LHCN-M2 (cell line): ENCODE results near the gene EFNA1. TPM values are rescaled to one million over a fixed set of nuclear protein-coding genes. Genes with fewer than 3 reads are reported as not detected.

Experiments used
- DNase-seq: peaks from one replicate; pipeline ENCODE4 v3.0.0-alpha.2; 2012; ENCODE audit warnings: low read depth
- total RNA-seq: library from RNA; depleted of rRNA; stranded (reverse); fragments of >200 nt; gene quantifications from 2 replicates; pipeline ENCODE4 v1.2.3, GENCODE V29; 2014

Gene EFNA1
- total RNA-seq, 1 experiment from 2014 or later: 0.23 TPM

DNA sequence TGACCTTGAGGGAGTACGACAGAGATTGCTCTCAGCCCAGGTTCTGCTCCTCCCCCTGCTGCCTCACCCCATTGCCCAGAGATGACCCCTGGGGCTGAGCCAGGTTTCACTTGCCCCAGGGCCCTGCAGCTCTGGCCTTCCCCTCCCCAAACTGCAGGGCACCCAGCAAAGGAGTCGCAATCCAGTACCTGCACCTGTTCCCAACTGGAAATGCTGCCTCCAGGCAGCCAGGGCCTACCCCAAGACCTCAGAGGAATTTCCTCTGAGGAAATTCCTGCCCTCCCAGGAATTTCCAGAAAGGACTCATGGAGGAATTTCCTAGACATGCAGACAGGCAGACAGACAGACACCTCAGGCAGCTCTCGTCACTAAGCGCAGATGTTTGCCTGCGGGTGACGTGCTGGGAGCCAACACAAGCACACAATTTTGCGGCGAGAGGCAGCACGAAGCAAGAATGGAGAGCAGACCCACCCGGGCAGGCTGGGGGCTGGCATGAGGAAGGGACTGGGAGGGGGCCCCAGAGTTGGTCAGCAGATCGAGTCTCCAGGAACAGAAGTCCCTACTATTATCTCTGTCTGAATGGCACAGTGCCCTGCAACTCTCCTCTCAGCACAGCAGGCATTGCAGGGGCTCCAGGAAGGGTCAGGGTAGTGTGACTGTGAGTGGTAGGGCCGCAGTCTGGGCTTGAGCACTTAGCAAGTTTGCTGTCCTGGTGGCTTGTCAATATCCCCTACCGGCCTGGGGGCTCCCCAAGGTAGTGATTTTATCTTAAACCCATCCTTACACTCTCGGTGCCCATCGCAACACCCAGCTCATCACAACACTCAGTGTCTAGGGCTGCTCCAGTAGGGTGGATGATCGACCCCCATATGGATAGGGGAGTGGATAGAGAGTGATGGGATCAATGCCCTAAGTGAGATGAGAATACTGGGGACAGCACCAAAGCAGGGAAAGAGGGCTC is 2.9 kb upstream of the EFNA1 start:
- no peak for DNase-seq

DNA sequence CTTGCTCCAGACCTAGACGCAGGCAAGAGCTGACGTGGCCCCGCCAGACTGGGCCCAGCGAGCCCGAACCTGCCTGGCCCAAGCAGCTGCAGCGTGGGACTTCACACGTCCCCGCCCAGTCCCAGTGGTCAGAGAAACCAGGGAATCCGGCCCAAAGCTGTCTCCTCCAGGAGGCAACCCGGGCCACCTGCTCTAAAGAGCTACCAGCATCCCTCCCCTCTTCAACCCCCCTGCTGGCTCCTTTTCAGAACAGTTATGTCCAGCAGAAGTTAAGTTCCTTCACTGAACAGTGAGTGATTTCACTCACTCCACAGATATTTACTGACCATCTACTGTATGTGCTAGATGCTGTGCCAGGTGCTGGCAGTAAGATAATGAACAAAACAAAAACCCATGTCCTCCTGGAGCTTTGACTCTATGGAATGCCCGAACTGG is 2.1 kb upstream of the EFNA1 start:
- no peak for DNase-seq

DNA sequence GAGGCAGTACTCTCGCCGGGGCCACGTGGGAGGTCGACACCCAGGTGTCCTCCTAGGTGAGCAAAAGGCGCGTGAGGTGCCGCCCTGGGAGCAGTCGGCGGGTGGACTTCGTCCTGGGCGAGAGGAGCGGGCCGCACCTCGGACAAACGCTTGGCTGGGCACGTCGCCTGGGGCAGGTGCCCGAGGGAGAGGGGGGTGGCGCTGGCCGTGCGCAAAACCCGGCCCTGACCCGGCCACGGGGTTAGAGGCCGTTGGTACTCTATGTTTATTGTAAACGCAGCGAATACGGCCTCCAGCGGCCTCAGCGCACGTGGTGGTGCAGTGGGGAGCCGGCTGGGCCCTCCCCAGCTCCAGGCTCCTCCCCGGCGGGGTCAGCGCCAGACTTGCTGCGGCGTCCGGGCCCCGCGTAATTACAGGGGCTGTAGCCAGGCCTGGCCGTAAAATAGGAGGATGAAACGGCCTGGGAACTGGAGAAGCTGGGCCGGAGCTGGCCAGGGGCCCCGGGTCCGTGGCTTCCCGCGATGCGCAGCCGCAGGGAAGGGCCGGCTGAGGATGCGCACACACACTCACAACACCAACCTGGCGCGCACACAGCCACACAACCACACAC is 1.6 kb upstream of the EFNA1 start:
- no peak for DNase-seq

DNA sequence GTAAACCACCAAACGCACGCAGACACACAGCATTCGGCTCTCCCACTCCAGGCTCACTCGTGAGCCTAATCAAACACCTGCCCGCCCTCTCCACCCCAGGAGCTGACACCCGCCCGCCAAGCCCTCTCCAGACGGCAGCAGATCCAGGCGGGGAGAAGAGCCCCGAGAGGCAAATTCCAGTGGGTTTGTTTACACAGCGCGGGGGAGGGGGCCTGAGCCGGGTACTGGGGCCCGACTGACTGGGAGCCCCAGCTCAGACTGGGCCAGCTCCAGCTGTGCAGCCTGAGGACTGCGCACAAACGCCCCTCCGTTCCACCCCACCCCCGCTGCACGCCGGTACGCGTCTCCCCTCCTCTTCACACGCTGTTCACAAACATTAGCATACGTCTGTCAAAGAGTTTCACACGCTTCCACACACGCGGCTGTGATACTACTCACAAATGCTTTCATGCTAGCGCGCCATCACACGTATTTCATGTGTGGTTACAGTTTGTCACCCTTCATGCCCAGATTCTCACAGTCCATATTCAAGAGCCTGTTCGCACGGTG is 1.0 kb upstream of the EFNA1 start:
- DNase-seq: no peak

DNA sequence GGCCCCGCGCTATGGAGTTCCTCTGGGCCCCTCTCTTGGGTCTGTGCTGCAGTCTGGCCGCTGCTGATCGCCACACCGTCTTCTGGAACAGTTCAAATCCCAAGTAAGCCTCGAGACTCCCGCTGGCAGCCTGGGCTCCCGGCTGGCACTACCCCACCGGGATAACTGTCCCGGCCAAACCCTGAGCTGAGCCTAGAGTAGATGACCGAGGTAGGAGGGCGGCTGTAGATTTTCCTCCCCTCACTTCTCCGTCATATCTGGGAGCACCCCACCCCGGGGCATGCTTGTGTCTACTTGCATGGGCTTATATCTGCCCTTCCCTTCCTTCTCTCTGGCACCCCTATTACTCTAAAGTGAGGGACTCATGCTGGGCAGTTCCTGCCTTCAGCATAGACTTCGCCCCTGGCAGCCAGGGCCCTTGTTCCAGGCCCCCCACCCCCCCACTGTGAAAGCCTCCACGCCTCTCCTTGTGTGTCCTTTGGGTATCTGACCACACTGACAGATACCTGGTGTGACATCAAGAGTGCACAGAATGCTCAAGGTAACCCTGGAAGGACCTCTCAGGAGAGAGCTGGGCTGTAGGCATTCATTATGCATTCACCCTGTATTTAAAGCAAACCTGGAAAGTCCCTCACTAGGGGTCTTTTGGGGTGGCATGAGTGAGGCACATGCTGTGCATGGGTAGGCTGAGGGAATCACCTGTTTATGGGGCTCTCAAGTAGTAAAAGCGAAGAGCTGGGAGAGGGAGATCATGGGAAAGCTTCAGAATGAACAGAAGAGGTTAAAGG is 485 bp downstream of the EFNA1 start:
- no peak for DNase-seq

DNA sequence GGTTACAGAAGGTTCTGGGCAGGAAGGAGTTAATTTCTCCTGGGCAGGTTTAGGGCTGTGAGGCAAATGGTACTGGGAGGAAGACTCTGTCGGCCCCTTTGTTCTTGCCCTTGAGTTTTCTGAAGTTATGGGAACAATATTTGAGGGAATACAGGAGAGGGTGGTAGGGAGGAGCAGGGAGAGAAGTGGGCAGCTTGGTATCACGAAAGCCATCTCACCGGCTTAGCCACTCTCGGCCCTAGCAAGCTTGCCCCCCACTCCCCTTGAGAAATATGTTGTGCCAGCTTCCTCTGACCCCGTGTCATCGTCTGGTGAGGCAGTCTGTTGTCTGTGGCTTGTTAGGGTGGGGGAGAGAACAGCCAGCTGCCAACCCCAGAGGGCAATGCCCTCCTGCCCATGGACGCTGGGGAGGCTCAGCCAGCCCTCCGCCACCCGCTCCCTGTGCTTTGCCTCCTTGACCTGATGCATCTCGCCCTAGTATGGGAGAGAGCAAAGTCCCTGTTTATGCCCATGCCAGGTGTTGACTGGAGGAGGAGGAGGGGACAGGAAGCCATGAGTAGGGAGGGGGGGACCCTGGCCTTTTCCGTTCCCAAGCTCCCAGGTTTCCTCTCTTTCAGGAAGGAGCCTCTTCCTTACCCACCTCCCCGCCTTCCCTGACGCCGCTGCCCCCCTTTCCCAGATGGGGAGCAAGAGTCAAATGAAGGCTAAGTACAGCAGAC is 1.2 kb downstream of the EFNA1 start:
- no peak for DNase-seq

DNA sequence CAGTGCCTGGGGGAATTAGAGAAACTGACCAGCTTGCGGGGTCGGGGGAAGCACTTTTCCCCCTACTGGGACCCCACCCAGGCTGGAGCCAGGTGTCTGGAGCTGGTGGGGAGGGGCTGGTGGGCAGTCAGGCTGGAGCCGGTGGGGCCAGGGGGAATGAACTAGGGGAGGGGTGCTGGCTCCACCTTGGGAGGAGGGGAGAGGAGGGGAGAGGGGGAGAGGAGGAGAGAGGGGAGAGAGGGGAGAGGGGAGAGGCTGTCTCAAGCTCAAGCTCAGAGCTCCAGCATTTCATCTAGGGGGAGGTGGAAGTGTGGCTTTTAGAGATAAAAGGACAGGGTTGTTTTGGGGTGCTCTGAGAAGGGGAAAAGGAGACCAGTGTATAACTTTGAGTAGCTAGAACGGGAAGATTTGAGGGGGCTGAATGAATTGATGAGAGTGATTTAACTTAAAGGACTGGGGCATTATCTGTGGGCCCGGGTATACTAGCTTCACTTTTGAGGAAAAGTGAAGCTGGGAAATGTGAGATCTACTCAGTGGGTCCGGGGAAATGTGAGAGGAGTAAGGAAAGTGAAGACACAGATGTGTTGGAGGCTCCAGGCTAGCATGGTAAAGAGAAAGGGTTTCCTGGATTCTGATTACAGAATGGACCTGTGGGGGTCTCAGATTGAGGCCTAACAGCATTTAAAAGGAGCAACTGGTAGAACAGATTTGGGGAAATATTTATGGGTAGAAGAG is 2.8 kb downstream of the EFNA1 start:
- no peak for DNase-seq

DNA sequence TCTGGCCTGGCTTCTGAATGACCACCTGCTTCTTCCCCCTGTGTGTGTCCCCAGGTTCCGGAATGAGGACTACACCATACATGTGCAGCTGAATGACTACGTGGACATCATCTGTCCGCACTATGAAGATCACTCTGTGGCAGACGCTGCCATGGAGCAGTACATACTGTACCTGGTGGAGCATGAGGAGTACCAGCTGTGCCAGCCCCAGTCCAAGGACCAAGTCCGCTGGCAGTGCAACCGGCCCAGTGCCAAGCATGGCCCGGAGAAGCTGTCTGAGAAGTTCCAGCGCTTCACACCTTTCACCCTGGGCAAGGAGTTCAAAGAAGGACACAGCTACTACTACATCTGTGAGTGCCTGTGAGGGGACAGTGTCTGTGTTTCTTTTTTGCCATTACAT is 3.6 kb downstream of the EFNA1 start:
- no peak for DNase-seq

DNA sequence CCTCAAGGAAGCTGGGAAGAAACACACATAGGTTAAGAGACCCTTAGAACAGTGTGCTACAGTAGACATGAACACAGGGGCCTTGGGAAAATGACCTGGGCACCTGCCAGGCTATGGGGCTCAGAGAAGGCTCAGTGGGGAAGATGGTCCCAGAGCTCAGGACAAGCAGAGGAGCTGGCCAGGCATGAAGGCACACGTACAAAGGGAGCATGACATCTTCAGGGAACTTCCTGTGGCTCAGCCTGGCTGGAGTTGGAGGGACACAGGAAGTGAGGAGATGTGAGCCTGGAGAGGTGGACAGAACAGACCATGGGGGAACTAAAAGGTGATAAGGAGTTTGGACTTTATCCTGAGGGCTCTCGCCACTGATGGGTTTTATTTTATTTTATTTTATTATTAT is 4.2 kb downstream of the EFNA1 start:
- DNase-seq: no peak

DNA sequence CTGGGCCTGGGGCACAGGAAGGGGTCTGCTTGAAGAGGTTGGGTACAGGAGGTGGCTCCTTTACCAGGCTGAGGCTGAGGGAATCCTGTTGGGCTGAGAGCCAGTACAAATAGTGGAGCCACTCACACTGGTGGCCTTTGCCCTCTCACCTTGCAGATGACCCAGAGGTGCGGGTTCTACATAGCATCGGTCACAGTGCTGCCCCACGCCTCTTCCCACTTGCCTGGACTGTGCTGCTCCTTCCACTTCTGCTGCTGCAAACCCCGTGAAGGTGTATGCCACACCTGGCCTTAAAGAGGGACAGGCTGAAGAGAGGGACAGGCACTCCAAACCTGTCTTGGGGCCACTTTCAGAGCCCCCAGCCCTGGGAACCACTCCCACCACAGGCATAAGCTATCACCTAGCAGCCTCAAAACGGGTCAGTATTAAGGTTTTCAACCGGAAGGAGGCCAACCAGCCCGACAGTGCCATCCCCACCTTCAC is 6.2 kb downstream of the EFNA1 start:
- no peak for DNase-seq

DNA sequence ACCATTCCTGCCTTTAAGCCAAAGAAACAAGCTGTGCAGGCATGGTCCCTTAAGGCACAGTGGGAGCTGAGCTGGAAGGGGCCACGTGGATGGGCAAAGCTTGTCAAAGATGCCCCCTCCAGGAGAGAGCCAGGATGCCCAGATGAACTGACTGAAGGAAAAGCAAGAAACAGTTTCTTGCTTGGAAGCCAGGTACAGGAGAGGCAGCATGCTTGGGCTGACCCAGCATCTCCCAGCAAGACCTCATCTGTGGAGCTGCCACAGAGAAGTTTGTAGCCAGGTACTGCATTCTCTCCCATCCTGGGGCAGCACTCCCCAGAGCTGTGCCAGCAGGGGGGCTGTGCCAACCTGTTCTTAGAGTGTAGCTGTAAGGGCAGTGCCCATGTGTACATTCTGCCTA is 6.6 kb downstream of the EFNA1 start:
- DNase-seq: no peak

DNA sequence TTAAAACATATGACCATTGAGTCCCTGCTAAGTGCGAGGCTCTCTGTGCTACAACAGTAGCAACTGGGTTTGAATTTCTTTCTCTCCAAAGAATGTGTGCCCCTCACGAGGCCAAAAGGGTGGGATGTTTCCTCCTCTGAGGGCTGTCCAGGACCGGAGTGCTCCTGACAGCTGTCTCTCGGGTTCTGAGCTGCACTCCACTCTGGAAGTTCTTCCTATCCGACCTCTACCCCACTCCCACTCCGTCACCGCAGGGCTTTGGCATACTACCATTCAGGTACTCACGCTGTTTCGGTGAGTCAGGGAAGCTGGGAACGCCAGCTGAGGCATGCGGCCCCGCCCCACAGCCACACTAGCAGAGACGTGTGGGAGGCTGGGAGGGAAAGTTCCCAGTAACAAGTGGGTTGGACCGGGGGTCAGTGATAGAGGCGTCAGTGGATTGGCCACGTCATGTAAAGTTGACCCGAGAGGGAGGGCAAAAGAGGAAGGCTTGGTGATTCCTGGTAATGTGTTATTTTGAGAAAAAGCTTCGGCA is 7.3 kb downstream of the EFNA1 start:
- peak; percentile 92 for DNase-seq

DNA sequence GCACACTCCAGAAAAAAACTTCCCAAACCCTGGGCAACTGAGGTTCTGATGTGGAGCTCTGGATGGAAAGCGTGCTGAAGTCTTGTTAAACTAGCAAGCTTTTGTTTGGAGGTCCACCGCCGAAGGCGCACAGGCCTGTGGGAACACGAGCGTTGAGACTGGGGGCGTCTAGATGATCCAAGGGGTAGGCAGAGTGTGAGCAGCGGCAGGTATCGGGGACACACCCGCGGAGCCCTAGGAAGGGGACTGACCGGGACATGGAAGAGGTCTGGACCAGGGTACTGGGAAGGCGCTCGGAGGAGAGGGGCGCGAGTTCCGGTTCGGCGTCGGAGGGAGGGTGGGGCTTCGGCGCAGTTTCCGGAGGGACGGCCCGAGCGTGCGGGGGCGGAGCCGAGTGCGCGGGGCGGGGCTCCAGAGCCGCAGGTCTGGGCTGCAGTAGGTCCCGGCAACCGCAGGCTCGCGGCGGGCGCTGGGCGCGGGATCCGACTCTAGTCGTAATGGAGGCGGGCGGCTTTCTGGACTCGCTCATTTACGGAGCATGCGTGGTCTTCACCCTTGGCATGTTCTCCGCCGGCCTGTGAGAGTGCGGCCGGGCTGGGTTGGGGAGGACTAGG is 7.8 kb downstream of the EFNA1 start, which contains the start of gene SLC50A1:
SLC50A1 (plus strand) TSS at position 438 of the 614 bp plus-strand sequence; CDS start at position 498, 60 bp downstream.
- peak; percentile 86 for DNase-seq

DNA sequence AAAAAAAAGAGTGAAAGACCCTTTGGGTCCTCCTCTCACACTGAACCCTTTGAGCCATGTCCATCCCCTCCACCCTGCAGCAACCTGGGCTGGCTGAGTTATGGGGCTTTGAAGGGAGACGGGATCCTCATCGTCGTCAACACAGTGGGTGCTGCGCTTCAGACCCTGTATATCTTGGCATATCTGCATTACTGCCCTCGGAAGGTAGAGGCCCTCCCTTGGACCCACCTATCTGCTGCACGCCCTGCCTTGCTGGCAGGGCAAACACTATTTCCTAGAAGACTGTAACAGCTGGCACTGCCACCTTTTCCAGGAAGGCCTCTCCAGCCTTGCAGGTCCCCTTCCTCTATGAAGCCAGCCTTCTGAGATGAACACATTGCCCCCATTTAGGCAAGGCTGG is 9.1 kb downstream of the EFNA1 start:
- DNase-seq: no peak

DNA sequence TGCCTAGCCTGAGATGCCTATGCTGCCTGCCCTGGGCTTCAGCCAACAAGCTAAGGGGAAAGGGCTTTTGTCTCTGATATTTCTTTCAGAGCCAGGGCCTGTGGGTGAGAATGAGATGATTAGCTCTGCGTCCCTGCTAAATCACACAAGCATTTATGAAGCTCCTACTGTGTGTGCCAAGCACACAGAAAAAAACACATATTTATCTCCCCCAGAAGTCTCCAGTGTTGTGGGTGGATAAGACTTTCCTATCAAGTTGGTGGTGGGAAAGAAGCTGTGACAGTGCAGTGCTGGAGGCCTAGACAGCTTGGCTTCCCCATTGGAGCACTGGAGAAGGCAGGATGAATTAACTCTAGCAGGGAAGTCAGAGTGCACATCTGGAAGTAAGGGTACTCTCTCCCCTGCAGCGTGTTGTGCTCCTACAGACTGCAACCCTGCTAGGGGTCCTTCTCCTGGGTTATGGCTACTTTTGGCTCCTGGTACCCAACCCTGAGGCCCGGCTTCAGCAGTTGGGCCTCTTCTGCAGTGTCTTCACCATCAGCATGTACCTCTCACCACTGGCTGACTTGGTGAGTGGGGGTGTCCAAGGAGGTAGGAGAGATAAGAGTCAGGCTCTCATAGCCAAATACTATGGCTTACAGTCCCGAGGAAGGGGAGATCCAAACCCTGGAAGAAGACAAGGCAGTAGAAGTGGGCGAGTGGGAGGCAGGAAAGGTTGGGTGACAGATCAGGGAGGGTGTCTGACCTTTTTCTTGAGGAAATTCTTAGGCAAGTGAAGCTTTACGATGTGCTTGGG is 9.7 kb downstream of the EFNA1 start:
- DNase-seq: no peak

DNA sequence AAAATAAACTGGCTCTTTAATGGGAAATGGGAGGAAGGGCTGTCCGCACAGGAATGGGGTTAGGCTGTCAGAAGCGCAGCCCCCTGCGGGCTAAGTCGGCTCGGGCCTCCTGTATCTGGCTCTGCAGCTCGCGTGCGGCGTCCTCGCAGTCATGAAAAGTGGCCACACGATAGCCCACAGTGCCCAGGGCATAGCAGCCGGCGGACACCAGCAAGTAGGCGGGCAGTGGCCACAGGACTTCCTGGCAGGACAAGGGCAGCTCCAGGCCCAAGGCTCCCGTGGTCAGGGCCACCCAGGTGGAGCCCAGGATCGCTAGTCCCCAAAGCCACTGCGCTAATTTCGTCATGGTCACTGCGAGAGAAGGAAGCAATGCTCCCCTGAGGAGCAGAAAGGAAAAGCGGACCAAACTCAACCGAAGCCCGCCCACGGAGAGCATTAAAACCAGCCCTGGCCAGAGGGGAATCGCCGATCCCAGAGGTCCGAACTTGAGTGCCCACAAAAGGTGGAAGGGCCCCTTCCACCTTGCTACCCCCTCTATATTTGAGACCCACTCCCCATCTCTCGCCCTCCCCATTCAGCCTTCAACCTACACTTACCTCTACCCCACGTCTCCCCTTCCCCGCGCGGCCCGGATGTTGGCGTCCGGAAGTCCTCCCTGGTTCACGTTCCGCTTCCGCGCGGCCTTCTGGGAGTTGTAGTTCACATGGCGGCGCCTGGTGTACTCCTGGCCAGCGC is 12.4 kb downstream of the EFNA1 start, which contains the start of gene DPM3:
DPM3 (minus strand) TSS at position 637 of the 735 bp plus-strand sequence; CDS start at position 346, 291 bp downstream.
- peak; percentile 69 for DNase-seq

DNA sequence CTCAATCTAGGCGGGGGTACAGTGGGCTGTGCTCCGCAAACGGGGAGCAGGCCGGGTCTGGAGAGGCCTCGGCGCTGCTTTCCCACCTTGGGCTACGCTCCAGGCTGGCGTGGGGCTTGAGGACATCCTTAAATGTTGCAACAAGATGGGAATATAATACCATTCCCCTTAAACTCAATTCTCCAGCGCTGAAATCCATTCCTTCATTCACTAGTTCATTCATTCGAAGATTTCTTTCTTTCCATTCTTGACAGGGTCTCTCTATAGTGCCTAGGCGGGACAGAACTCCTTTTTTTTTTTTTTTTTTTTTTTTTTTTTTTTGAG is 12.9 kb downstream of the EFNA1 start:
- DNase-seq: no peak

DNA sequence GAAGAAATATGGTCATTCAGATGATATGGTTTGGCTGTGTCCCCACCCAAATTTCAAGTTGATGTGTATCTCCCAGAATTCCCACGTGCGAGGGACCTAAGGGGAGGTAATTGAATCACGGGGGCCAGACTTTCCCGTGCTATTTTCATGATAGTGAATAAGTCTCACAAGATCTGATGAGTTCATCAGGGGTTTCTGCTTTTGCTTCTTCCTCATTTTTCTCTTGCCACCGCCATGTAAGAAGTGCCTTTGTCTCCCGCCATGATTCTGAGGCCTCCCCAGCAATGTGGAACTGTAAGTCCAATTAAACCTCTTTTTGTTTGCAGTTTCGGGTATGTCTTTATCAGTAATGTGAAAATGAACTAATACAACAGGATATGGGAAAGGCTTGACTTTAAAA is 14.1 kb downstream of the EFNA1 start:
- no peak for DNase-seq
